GM18499 (cell line): Measurements from ENCODE around the gene SCUBE2.

Experiments
- ATAC-seq: cut with Tn5 transposase; IDR thresholded peaks from one replicate; pipeline ENCODE4 v1.9.1; 2021; ENCODE audit warnings: moderate number of reproducible peaks; ENCODE audit not compliant: insufficient read depth, unreplicated experiment

Gene SCUBE2

GRCh38 chr11:9076046-9076445, 15.4 kb downstream of the SCUBE2 start:
- no peak for ATAC-seq

- ATAC-seq = no peak
These were observed 15.8 kb downstream of the SCUBE2 start for GRCh38 chr11:9075556-9075955.

DNA sequence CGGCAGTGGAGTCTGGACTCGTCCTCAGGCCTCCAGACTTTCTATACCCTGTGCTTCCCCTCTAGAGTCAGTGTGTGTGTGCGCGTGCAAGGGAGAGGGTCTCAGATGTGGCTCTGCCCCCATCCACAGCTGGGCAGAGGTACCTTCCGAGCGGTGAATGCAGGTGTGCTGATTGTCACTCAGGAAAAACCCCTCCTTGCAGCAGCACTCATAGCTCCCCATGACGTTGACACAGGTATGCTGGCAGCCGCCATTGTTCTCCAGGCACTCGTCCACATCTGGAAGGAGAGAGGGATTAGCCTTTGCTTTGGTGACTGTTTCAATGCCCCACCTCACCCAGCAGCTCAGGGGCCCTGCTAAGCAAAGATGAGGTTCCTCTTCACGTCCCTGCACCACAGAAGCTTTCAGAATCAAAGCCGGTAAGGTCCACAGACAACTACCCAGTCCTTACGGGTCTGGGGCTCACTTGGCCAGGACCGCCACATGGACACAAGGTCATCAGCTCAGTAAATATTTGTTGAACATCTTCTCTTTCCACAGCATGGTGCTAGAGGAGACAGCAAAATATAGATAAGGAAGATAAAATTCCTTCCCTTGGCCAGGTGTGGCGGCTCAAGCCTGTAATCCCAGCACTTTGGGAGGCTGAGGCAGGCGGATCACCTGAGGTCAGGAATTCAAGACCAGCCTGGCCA, 16.9 kb downstream of the SCUBE2 start:
- ATAC-seq = no peak

DNA sequence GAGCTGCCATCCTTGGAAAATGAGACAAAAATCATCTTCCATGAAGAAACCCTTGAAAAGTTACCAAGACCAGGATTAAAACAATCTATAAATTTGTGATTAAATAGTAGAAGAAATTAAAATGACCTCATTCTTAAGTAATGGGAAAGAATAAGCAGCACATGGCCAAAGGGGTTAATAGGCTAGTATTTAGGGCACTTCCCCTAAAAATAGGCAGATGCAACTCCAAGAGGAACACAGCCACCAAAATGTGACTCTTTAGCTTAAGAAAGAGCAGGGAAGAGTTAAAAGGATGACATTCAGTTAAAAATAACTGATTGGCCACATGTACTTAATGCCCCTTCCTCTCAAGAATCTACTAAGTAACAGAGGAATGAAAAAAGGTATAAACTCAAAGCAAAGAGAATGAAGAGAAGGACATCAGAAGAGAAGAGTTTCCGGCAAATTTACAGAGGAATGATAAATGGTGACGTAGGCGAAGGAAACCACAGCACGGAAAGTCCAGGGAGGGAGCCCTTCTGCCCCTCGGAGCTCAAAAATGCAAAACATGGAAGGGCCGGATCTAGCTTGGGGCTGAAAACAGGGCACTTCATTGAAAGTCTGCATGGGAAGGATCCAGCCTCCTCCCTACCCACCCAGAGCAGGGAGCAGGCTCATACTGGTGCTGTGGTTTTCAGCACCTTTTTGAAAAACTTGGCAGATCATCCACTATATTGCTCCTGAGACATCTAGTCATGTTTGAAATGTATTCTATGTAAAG, 17.8 kb downstream of the SCUBE2 start:
- ATAC-seq = no peak

DNA sequence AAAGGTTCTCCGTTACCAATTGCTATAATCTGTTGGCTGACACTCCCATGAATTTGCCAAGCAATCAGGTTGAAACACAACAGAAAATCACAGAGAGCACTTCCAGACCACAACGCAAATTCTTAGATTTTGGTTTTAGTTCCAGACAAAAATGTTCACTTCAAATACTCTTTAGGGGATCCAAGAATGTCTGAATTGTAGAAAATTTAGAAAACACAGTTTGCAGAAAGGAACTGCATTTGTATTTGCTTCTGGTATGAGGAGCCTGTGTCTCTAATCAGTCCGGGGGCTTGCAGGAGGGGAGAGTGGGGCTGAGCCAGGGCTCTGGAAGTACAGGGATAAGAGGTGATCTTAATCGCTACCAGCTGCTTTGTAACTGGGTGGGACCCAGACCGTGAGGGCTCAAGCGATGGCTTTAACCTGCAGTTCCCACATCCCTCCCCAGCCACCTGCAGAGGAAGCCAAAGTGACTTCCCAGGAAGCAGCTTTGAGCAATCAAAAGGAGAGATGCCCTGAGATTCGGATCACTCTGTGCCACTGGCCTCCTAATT, 18.7 kb downstream of the SCUBE2 start:
- ATAC-seq = no peak

DNA sequence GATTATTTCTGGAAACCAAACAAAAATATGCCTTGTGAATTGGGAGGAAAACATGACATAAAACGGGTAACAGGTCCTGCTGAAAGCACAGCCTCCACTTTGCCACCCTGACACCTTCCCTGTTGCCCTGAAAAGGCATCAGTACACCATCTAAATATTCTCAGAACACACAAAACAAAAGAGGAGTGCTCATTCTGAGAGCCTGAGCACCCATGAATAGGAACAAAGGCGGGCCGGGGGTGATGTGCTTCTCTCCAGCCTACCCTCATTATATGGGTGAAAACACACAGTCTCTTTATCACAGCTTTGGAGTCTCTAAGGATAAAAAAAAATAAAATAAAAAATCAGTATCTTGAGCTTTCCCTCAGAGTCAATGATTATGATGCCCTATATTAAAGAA, 19.7 kb downstream of the SCUBE2 start:
- no peak for ATAC-seq

DNA sequence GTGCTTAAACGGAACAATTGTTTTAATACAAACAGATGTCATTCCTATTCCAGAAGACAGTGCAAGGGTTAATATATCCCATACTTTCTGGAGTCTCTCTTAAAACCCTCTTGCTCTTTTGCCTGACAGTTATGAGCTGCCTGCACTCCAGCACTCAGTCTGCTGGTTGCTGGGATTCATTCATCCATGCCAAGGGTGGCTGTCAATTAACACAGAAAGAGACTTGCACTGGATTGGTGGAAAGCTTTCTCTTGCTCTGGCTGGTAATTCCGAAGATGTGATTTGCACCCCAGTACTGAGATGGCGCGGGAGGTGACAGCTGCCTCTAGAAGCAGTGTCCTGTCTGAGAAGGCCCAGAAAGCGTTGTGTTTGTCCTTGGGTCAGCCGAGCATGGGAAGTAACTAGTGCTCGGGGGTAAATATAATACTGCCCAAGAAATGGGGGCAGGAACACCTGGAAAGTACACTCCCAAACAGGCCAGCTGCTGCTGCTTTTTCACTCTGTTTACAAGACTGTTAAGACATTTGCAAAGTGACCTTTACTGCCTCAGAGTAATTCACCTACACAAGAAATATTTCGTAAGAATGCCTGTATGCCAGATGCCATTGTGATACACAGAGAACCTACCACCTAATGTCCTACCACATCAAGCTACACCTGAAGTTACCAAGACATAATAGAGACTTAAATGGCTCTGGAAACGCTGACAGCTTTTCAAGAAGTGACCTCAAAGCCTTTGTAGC, 20.5 kb downstream of the SCUBE2 start:
- ATAC-seq = no peak

DNA sequence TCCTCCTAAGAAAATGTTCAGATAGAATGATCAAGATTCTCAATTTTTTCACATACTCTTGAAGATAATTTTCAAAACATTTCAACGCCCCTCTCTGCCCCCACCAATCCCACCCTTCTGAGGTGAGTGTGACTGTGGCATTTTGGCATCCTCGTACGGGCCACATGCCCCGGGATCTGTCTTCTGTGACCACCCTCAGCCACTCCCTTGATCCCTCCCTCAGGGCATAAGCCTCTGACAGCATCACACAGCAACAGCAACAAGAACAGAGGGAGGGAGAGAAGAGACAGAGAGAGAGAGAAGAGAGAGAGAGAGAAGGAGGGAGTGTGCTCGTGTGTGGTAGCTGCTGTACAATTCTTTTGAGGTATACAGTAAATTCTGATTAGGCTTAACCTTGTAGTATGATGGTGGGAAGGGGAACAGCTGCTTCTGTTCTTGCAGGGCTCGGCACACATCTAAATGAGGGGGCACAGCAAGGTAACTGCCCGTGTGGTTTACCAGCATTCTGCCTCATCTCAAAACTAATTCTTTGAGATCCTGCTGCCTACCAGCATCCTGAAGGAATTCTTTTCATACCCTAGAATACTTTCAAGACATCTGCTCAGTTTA, 21.4 kb downstream of the SCUBE2 start:
- ATAC-seq = no peak

DNA sequence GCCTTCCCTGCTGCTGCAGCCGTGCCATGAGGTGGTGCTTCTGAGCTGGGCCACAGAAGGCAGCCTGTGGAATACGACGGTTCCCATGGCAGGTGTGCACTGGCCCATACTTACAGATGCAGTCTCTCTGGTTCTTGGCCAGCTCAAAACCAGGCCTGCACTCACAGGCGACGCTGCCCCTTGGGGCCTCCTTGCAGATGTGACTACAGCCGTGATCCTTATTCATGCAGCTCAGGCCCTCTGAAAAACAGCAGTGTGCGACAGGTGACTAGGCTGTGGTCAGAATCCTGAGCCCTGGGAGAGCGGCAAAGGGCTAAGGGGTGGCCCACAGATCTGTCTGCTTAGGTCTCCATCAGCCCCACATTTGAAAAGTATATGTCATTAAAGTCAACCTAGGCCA, 22.1 kb downstream of the SCUBE2 start:
- ATAC-seq = no peak

- no peak for ATAC-seq
These were observed 24.9 kb downstream of the SCUBE2 start for GRCh38 chr11:9066433-9066925.

DNA sequence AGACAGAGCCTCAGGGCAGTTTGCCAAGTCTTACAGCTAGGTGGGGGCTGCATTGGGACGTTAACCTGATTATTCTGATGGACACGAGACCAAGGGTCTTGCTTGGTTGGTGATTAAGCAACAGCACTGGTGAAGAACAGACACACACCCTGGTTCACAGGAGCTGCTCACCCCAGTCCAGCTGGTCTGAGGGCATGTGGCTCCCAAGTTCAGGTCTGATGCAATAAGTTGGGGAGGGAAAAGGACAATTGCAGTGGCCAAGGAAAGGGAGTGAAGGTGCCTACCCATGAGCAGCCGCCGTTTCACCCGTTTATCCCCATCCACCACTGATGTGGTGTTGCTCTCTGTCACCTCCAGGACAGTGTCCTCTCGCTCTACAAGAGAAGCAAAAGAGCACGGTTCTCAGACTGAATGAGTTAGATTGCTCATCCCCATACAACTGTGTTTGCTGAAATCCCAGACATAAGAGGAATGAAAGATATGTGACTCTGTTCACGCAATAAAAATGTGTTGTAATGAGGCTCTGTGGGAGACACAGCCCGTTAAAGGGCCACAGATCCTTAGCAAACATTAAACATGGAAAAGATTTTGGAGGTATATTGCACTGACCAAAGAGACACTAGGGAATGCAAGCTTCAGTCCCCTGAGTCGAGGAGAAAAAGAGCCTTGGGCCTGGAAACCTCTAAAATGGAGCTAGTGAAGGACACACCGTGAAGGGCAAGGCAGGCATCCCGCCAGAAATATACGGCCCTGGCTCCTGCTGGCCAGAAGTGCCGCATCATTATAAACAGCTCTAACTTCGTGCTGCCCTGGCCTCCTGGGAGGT, 25.6 kb downstream of the SCUBE2 start:
- no peak for ATAC-seq

DNA sequence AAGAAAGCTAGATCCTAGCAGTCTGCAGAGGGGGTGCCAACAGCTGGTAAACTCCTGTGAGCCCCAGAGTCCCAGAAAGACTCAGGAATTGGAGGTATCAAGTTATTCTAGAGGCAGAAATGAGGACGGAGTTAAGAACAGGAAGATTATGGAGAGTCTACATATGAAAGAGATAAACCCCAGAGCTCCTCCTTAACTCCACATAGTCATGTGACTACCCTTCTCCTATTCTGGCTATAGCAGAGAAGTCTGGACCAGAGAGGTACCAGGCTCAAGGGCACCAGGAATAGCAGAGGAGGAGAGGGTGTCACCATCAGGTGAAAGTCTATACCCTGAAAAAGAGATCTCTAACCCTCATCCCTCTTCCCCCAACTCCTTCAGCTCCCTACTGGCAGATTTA, 29.6 kb downstream of the SCUBE2 start:
- ATAC-seq = no peak

- peak; percentile 96 for ATAC-seq
These were observed 30.7 kb downstream of the SCUBE2 start for GRCh38 chr11:9060700-9061111.

DNA sequence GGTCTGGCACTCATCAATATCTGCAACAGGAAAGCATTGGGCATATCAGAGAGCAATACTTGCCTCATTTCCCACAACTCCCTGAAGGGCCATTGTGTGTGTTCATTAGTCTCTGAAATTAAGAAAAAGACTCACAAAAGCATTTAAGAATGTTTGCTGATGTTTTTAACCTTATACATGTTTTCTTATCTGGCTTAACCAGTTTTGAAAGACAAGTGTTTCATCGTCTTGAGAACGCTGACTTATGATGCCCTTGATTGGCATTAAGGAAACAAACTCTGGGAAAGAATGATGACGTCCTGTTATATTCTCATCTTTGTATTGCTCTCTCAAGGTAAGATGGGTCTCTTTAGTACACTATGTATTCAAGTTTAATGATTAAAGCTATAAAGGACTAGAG, 32.0 kb downstream of the SCUBE2 start:
- no peak for ATAC-seq

GRCh38 chr11:9057888-9058287, 33.5 kb downstream of the SCUBE2 start:
- no peak for ATAC-seq

GRCh38 chr11:9057007-9057406, 34.4 kb downstream of the SCUBE2 start:
- no peak for ATAC-seq

- ATAC-seq = no peak
These were observed 34.9 kb downstream of the SCUBE2 start for GRCh38 chr11:9056467-9056866.

- no peak for ATAC-seq
These were observed 37.9 kb downstream of the SCUBE2 start for GRCh38 chr11:9053316-9054035.

DNA sequence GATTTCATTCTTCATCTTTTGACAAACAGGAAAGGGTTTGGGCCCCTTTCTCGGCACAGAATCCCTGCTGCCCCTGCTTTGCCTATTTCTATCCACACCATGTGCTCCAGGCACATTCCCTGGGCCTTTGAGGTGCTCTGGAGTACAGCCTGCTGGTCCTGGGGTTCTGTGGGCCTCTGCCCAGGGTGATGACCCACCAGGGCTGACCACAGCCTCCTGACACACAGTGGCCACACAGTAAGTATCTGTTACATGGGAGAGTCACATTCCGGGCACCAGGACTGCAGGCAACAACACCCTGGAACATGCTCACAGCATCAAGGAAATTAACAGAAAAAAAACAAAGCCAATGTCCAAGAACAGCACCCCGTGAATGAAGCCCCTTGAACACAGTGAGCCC, 39.1 kb downstream of the SCUBE2 start:
- no peak for ATAC-seq
